Tongue (tissue), 1 donor: ENCODE measurements around the gene KCNAB2. TPM values are rescaled to one million over a fixed set of nuclear protein-coding genes. Genes with fewer than 3 reads are reported as not detected.

Experiments used
- total RNA-seq: library from RNA; depleted of rRNA; stranded (reverse); fragments of >200 nt; gene quantifications from one replicate; pipeline ENCODE4 v1.2.3, GENCODE V29; 2014

KCNAB2 gene
- total RNA-seq, 1 donor from 2014 or later = 6.3 TPM

Other genes with a start within 250 kb of the KCNAB2 start
- 7.7 TPM for gene NPHP4, start 53.5 kb upstream of the KCNAB2 start, total RNA-seq
- 1.1 TPM for gene CHD5, start 134.4 kb downstream of the KCNAB2 start, total RNA-seq
- gene RPL22, start 153.7 kb downstream of the KCNAB2 start, total RNA-seq = 302 TPM
- gene RNF207, start 160.2 kb downstream of the KCNAB2 start, total RNA-seq = 22.0 TPM
- 75.0 TPM for gene ICMT, start 190.1 kb downstream of the KCNAB2 start, total RNA-seq
- not detected for gene HES3, start 198.3 kb downstream of the KCNAB2 start, total RNA-seq
- 13.7 TPM for gene GPR153, start 215.2 kb downstream of the KCNAB2 start, total RNA-seq